NCI-H510A (cell line): ENCODE measurements around the gene MUC13.

Source experiments
- DNase-seq: peaks from one replicate; lab custom pipeline; 2025; lab: John Stamatoyannopoulos, UW

Gene MUC13

DNA sequence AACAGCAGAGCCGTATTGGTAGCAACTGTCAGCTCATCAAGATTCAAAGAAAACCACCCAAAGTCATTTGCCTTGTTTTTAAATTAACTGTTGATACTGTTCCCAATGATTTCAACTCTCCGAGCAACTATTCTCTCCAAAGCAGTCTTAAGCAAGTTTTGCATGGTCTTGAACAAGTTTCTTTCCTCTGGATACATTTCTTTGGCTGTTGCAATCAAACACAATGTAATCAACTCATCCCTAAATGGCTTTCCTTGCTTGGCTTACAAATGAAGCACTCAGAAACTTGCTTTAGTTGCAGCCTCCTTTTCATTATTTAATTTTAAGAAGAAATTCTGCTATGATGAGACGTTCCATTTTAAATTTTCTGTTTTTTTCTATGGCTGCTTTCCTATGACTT is 15.5 kb upstream of the MUC13 start:
- no peak for DNase-seq

DNA sequence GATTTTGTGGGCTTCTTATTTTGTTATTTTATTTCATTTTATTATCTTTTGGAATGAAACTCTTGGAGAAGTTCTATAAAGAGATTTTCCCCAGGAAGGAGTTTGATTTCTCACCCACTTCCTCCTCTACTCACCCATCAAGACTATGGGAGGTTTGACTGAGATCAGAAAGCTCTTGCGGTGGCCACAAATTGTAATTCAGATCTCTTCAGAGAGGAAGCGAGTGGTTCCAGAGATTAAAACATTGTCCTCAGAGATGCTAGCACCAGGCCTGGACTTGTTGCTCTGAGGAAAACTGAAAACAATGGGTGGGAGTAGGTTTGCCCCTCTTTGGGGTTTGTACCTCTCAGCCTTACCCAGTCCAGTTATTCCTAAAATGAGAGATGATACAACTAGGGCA is 8.1 kb upstream of the MUC13 start:
- no peak for DNase-seq

GRCh38 chr3:124941771-124942170 is 7.2 kb upstream of the MUC13 start:
- DNase-seq = no peak

DNA sequence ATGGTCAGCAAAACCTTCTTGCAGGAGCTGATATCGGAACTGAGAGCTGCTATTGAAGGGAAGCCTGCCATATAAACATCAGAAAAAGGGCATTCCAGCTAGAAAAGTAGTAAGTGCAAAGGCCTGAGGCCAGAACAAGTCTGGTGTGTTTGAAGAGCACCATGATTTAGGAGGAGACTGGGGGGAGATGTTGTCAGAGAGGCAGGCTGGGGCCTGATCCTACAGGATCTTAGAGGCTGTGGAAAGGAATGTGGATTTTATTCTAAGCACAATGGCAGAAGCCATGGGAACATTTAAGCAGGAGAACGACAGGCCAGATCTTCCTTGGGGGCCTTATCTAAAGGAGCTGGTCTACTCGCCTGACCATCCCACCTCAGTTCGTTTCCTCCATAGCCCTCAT is 5.1 kb upstream of the MUC13 start:
- DNase-seq = no peak

DNA sequence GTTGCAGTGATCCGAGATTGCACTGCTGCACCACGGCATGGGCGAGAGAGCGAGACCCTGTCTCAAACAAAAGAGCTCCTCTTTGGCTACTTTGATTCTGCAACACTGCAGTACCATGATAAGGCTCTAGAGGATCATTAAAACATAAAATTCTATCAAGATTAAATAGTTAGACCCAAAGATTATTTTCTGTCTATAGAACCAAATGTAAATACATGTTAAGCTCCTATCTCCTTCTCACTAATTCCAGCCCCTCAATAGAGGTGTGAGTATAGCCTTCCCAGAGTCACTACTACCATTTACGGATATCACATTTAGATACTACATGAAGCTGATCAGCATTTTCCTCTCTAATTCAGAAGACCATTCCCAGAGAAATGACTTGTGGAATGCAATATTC is 4.3 kb upstream of the MUC13 start:
- no peak for DNase-seq

GRCh38 chr3:124937049-124937448 is 2.5 kb upstream of the MUC13 start:
- DNase-seq = no peak

- DNase-seq = no peak
Observed at GRCh38 chr3:124935794-124936542, 1.4 kb upstream of the MUC13 start.

DNA sequence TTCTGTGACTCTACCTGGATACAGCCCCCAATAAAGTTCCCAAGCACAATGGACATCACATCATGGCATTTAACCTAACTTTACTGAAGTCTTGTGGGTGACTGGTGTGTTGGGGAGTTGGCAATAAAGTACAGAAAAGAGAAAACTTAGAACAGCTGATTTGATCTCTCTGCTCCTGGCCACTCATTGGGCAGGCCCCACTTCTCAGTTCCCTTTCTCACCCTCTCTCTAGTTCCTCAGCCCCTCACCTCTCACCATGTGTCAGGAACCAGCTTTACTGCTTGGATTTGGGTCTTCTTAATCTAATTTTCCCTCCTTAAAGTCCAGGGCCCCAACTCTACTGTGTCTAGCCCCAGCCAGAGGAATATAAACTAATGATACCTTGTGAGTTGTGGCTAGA is 713 bp upstream of the MUC13 start:
- DNase-seq = no peak

DNA sequence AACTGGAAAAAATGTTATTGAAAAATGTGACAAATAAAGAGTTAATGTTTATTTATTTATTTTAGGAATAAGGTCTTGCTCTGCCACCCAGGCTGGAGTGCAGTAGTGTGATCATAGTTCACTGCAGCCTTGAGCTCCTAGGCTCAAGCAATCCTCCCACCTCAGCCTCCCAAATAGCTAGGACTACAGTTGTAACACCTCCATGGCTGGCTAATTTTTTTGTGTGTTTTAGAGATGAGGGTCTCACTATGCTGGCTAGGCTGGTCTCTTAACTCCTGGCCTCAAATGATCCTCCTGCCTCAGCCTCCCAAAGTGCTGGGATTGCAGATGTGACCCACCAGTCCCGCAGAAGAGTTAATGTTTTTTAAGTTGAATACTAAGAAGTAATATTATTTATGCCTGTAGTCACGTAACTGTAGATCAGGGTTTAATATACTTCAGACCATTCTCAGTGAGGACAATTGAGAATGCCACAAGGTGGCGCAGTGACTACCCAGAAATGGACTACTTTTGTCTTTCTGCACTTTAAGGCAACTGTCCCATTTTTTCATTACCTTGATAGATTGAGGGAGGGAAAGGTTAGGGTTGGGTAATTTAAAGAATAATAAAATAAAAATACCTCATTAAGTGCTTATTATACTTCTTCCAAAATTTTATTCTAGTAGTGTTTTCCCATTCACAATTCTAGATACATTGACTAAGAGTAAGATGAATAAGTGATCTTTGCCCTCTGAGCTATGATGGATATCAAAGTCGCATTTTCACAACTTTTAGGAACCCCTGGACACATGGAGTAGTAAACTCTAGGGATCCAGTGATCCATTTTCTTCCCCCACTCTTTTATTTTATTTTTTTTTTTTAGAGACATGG is 6.0 kb downstream of the MUC13 start:
- no peak for DNase-seq

GRCh38 chr3:124927574-124928045 is 6.9 kb downstream of the MUC13 start:
- no peak for DNase-seq

- no peak for DNase-seq
Observed at GRCh38 chr3:124926426-124927101, 8.0 kb downstream of the MUC13 start.

GRCh38 chr3:124924741-124925140 is 9.8 kb downstream of the MUC13 start:
- no peak for DNase-seq

DNA sequence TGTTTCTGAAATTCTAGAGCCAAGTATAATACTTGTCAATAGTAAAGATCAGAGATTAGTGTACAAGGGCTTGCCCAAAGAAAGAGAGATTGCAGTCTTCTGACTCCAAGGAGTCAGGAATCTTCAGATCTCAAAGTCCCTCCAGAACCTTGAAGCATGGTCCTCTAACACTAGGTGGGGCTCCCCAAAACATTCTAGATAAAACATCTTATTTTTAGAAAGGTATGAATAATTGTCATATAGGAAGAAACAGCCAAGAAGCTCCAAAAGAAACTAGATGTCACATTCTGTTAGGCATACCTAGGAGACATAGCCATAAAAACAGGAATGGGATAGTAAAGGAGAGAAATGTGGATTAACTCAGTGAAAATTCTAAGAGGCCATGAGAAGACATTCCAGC is 10.7 kb downstream of the MUC13 start:
- DNase-seq = no peak

- no peak for DNase-seq
Observed at GRCh38 chr3:124920718-124921117, 13.8 kb downstream of the MUC13 start.

- no peak for DNase-seq
Observed at GRCh38 chr3:124919756-124920155, 14.8 kb downstream of the MUC13 start.

GRCh38 chr3:124918524-124918923 is 16.0 kb downstream of the MUC13 start:
- DNase-seq = no peak

DNA sequence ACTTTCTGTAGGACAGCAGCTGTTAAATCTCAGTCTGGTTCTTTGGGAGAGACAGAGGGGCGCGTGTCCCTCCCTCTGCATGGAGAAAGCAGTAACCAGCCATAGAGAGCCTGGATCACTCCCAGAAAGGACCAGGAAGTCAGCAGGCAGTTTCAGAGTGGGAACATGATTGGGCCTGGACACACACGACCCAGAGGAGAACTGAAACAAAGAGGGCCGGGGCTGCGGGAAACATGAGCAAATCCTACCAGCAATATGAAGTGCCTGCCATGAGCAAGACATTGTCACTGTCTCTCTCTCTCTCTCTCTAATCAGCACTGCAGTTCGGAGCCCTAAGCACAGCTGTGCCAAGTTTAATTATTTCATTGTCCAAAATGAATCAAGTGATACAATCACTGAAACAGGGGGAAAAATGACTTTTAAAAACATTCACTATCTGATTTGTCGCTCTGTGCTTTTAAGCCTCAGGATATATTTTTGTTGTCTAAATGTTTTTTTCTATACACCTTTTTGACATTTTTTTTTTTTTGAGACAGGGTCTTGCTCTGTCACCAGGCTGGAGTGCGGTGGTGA is 17.6 kb downstream of the MUC13 start:
- no peak for DNase-seq

DNA sequence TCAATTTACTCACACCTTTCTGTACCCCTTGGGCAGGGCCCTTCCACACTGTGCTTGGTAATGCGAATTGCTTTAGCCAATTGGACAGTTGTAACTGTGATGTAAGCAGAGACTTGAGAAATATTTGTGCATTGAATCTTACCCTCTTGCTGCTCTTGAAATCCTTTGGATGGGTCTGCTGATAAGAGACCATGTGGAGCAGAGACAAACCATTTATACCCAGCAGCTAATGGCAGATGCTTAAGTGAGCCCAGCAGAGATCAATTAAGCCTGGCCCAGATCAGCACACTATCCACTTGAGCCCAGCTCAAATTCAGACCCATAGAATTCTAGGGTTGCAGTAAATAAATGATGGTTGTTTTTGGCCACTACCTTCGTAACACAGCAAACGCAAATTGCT is 19.3 kb downstream of the MUC13 start:
- DNase-seq = no peak

DNA sequence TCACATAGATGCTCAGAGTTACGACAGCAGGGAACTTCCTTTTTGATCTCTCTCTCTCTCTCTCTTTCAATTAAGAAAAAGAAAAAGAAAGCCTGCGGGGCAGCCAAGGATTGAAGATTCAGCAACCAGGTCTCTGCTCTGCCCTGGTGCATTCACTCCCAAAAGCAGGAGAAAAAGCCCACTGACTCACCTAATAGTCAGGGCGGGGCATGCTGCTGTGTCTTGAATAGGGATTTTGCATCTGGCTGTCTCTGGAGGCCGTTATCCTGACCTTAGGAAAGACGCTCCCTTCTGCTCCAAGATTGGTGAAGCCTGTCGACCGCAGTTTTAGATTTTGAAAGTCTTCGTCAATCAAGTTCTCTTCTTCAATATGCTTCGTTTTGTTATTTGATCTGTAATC is 26.6 kb downstream of the MUC13 start:
- no peak for DNase-seq

DNA sequence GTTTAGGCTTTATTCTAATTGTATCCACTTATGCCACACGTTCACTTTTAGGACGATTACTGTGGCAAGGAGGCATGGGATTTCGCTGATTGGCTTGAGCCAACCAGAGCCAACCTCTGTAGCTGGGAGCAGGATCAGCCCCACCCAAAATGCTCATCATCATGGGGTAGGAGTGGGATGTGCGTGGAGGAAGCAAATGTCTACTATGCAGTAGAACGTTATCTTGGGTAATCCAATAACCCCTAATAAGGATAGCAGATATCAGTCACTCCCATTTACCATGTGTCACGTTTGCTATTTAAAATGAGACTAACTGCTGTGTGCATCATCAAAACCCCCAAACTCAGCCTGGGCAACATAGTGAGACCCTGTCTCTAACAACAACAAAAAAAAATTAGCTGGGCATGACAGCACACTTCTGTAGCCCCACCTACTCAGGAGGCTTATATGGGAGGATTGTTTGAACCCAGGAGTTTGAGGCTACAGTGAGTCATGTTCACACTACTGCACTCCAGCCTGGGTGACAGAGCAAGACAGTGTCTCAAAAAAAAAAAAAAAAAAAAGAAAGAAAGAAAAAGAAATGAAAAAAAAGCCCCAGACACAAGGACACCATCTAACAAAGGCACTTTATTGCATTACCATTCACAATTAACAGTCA is 29.6 kb downstream of the MUC13 start:
- DNase-seq = no peak

DNA sequence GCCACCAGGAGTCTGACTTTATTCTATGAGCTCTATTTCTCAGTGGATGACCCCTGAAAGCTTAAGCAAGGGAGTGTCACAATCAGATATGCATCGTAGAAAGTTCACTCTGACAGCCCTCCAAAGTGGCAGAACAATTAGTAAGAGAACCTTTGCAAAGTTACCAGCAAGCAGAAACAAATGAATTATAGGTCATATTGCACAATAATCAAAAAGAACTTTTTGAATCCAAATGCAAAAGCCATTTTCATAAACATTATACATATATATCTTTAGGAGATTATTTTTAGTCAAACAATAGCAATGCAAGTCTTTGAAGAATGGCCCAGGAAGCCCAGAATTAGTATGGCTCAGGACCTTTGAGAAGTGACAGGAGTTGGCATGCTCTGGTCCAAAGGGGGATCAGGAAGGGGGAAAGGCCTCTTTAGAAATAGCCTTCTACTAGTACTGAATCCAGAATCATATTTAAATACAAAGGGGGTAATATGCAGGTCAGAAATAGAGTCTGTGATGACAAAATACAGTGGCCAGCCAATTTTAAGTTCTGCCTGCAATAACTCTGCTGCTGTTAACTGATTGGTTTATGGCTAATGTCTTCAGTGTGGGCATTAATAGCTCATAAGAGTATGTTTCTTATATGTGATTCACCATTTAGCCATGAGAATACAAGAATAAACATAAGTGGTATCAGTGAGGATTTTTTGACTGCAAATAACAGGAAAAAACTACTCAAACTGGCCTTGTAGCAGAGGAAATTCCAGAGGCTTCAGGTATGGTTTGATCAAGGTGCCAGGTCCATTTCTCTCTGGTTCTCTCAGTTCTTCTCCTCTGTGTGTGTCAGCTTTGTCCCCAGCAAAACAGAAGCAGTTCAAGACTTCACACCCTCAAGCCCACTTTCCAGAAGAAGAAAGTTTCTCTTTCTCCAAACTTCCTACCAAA is 30.4 kb downstream of the MUC13 start:
- DNase-seq = no peak
